Right kidney (tissue), 1 donor: Measurements from ENCODE around the gene EPHA2.
A peak's percentile ranks its signal among the peaks of the same experiment; 100 is the strongest.

Source experiments
- DNase-seq: peaks from one replicate; pipeline ENCODE4 v3.0.0-alpha.2; 2016

EPHA2 gene

GRCh38 chr1:16150508-16150907 lies 5.4 kb downstream of the EPHA2 start:
- no peak for DNase-seq

DNA sequence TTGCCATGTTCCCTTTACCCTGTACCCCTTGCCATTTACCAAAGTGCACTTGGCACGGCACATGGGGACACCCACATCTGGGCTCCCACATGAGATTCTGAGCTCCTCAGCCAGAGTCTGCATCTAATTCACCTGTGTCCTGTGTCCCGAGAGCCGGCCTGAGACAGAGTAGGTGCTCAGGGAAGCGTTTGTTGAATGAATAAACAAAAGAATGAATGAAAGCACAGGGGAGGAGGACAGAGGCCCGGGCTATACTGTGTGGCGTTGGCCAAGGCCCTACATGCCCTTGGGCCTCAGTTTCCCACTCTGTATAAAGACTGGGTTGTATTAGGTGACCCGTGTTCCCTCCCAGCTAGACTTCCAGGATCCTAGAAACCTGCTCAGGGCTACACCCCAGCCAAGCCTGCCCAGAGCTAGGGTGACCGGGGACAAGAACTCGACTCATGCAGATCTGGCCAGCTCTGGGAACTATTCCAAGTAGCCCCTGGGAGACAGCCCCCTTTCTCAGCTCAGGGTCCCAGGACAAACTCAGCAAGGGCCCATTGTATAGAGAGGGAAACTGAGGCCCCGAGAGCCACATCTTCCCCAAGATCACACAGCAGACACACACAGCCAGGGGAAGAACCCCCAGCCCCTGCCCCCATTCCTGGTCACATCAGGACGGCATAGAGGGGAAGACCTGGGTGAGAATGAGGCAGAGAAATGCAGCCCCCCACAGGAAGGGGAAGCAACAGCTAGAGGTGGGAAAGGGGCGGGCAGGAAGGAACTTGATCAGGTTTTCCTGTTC lies 6.0 kb downstream of the EPHA2 start:
- DNase-seq: no peak

DNA sequence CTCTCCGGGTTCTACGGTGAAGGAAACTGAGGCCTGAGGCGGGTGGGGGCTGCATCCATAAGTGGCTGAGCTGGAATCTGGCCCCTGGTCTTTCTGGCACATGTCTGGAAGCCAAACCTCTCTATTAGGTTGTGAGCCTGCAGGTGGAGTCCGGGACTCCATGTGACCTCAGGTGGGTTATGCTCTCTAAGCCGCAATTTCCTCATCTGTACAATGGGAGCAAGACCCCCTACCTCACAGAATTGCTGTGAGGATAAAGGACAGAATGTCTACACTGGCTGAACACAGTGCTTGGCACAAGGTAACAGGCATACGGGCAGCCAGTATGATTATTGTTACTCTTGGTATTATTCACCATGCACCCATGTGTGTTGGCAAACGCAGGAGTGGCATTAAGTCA lies 6.7 kb downstream of the EPHA2 start:
- no peak for DNase-seq

- DNase-seq: no peak
Measured at GRCh38 chr1:16148329-16149092, 7.4 kb downstream of the EPHA2 start.

DNA sequence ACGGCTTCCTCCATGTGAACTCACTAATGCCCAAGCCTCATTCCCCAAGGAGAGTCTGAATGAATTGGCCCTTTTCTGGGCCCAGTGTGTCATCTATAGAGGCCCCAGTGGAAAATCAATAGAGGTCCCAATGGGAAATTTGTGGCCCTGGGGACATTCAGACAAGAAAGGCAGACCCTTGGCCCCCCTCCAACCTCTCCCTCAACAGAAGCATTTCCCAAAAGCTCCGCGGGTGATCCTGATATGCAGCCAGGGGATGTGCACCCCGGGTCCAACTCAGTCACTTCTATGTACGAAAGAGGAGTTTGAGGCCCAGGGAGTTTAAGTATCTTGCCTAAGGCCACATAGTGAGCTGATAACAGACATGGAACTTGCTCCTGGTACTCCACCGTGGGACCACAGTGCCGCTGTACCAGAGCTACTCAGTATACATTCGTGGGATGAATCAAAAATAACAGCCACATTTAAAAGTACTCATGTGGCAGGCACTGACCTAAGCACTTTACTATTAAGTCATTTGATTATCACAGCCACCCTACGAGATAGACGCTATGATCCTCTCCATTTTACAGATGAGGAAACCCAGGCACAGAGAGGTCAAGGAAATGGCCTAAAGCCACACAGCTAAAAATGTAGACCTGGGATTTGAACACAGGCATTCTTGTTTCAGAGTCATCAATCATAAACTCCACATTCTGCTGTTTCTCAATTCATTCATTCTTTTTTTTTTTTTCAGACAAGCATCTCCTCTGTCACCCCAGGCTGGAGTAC lies 8.5 kb downstream of the EPHA2 start:
- DNase-seq: no peak

- peak; percentile 84 for DNase-seq
Measured at GRCh38 chr1:16146279-16147155, 9.4 kb downstream of the EPHA2 start.

DNA sequence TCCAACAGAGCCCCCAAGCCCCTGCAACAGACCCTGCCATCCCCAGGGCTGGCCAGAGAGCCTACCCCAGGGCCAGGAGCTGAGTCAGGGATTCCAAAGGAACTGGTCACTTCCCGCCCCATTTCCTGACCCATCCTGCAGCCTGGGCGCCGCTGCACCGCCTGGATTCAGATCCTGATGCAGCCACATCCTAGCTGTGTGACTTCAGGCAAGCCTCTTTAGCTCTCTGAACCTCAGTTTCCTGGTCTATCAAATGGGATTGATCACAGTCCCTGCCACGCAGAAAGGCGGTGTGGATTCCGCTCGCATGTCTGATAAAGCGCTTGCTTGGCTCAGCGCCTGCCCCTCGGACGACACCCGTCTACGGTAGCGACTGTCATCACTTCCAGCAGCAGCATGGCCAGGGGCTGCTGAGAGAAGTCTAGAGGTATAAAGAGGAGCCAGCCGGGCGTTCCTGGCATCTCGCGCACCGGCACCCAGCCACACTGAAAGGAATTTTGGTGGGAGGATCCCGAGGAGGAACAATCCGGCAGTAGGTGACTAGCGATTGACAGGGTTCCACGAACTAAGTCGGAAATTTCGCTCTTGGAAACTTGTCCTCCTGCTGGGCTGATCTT lies 10.1 kb downstream of the EPHA2 start:
- peak; percentile 59 for DNase-seq

DNA sequence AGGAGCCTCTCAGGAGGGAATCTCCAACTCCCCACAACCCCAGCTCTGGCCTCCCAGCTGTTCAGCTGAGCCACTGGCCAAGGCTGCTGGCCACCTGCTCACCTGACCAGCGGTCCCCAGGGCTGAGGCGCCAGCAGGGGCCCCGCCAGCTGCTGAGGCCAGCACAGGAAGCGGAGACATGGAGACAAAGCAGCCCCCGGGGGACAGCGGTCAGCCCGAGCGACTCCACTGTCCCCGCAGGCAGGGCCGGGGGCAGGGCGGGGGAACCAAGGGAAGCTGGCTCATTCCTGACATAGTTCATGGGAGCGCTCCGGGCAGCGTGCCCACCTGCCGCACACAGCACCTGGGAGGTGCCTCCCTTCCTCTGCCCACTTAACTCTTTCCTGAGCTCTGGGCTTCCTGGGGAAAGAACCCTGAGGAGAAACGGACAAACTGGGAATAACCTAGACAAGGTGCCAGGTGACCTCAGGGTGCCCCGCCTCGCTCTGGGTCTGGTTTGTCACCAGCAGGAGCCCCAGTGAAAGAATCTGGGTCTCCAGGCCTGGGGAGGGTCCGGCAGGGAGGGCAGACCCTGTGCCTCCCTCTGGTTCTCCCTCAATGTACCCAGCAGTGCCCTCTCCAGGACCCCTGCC lies 10.7 kb downstream of the EPHA2 start:
- DNase-seq: peak; percentile 74

DNA sequence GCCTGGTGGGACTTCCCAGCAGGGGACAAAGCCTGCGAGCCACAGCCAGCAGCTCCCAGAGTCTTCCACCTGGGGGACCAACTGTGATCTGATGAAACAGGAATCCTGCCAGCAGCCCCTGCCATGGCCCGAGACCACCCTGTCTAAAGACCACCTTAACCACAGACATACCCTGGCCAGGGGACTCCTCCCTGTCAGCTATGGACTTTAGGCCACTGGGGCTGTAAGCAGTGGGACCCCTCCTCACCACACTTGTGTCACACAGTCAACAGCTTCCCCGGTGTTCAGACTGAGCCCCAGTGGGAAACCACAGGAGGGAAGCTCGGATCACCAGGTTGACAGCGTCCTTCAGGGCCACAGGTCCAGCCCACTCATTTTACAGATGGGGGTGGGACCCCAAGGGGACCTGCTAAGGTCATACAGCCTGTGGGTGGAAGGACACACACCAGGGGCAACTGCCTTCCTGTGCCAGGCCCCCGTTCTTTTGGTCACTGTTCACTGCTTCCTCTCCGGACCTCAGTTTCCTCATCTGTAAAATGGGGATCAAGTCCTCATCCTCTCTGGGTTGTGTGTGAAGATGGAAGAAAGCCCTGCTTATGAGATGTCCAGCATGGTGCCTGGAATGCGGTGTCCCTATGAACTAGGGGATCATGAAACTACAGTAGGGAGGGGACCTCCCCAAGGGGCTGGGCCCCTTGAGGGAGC lies 11.4 kb downstream of the EPHA2 start:
- DNase-seq: no peak

GRCh38 chr1:16143566-16144324 lies 12.1 kb downstream of the EPHA2 start:
- no peak for DNase-seq

DNA sequence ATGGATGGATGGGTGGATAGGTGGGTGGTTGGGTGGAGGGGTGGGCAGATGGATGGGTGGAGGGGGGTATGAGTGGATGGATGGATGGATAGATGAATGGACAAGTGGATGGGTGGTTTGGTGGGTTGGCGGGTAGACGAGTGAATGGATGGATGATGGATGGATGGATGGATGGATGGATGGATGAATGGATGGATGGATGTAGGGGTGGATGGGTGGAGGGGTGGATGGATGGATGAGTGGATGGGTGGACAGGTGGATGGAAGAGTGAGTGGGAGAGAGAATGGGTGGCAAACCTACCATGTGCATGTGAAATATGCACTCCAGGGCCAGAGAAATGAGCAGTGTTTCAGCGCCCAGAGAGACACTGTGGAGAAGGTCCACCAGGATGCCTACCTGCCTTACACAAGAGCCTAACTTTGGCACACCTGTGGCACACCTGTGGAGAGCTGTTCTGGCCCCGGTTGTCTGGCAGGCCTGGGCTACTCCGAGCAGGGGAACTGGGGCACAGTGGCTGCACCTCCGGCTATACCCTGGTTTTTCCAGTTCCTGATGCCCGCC lies 12.8 kb downstream of the EPHA2 start:
- DNase-seq: no peak

GRCh38 chr1:16142383-16142995 lies 13.4 kb downstream of the EPHA2 start:
- no peak for DNase-seq

DNA sequence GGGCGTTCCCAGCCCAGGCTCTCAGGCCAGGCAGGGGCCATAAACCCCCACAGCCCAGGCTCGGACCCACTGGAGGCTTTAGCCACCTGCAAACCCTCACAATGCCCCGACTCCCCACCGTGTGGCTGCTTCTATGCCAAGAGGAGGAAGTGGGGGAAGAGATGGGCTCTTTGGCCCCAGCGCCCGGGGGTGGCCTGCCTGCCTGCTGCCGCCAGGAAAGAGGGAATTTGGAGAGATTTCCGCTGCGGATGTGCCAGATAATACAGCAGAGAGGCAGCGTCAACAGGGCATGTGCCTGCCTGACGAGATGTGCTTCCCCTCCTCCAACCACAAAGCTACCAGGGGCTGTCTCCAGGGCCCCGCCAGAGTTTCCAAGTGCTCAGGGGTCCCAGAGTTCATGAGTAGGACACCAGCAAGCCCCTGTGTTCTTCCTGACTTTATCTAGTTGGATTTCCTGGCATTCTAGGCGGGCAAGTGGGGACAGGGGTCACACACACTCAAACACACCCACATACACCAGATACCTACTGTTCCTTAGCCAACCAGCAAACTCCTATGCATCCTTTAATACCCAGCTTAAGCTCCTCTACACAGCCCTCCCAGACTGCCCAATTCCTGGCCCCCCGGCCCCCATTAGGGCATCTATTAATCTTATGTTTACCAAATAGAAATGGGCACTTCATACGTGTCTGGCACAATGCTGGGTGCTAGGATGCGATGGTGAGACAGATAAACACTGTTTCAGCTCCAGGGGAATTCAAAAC lies 14.1 kb downstream of the EPHA2 start:
- no peak for DNase-seq

GRCh38 chr1:16140068-16140596 lies 15.7 kb downstream of the EPHA2 start:
- no peak for DNase-seq

DNA sequence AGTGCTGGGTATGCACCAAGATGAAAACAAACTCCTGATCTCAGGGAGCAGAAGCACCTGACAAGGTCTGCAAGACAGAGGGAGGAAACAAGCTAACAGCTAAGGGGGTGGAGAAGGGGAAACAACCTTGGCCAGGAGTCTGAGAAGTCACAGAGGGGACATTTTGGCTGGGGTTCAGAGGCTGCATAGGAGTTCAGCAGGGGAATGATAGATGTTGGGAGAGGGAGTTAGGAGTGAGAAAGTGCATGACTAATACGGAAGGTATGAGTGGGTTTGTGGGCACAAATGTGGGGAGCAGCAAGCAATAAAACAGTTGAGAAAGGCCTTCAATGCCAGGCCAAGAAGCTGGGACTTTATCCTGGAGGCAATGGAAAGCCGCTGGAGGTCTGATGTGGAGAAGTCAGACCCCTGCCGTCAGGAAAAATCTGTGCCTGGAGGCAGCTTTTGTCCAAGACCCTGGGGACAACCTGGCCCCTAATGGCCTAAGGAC lies 16.4 kb downstream of the EPHA2 start:
- no peak for DNase-seq

DNA sequence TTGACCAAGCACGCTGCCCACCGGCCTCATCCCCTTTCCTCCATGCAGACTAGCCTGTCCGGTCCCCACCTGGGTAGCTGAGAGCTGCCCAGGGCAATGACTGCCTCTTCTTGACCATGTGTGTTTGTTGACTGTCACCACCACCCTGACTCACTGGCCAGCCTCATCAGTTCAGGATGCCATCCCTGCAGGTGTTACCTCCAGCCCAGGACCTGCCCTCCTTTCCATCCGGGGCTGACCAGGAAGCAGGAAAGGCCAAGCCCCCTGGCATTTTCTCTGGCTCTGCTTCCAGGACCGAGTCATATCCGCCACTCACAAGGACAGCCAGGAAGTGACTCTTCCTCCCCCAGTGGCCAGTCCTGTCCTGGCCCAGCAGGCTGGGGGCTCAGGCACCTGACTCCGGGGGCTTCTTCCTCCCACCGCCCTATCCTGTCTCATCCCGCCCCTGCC lies 17.1 kb downstream of the EPHA2 start:
- DNase-seq: no peak

DNA sequence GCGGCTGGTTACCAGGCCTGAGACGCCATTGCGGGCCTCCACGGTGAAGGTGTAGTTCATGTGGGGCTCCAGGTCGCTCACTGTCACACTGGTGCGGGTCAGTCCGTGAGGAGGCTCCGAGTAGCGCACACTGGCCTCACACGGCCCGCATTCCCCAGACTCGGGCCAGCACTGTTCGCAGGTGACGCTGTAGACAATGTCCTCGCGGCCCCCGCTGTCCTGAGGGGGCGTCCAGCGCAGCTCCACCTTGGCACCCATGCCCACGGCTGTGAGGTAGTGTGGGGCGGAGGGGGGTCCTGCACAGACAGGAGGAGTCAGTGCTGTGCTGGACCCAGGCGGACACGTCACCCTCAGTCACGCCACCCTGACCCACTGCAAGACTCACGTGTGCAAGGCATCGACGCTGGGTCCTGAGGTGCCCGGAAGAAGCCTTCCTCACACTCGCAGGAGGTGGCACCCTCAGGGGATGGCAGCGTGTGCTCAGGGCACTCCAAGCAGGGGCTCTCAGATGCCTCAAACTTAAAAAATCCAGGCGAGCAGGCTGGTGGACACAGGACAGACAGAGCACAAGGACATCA lies 17.9 kb downstream of the EPHA2 start:
- DNase-seq: no peak
